Pancreas (tissue), 10 donors: Measurements from ENCODE around the gene MXI1. TPM values are rescaled to one million over a fixed set of nuclear protein-coding genes. Genes with fewer than 3 reads are reported as not detected.

Source experiments
- ATAC-seq, 4 donors: fragments of 200-7000 bp; cut with Tn5 transposase; one replicate each; pipeline versions ENCODE4 v1.8.0 to v1.9.1; 2020; ENCODE audit warnings: mild to moderate bottlenecking in 4 of 4, moderate library complexity in 4 of 4
- DNase-seq, 6 donors: peaks; one replicate each; pipeline ENCODE4 v3.0.0-alpha.2; 2020
- FAIRE-seq: peaks from 2 replicates; lab custom pipeline; 2012; peaks lifted over from hg19 to GRCh38; lab: Jason Lieb, UNC
- H3K27ac ChIP-seq, 4 donors: fragments of 200-600 bp; sonication (generic); 1 replicate in 3 of 4; 2 replicates in 1 of 4; pipeline versions ENCODE4 v1.5.0 to v1.8.0; 2020
- H3K27me3 ChIP-seq, 4 donors: fragments of 200-600 bp; one replicate each; pipeline ENCODE4 v1.8.0; 2021
- H3K36me3 ChIP-seq, 3 donors: fragments of 200-600 bp; sonication (generic) in 1 of 3; one replicate each; pipeline versions ENCODE4 v1.5.0 to v1.8.0; 2020 to 2021
- H3K4me1 ChIP-seq, 3 donors: fragments of 200-600 bp; one replicate each; pipeline ENCODE4 v1.8.0; 2021
- H3K4me3 ChIP-seq, 4 donors: fragments of 200-600 bp; sonication (generic) in 2 of 4; one replicate each; pipeline versions ENCODE4 v1.5.0 to v1.8.0; 2020 to 2021
- H3K9me3 ChIP-seq, 4 donors: fragments of 200-600 bp; one replicate each; pipeline ENCODE4 v1.8.0; 2021
- WGBS, 2 donors: extraction: QIAGEN DNeasy Blood & Tissue Kit; methylation state at CpG; one replicate each; pipeline ENCODE4 v1.1.7; 2013; 5-methylcytosine and 5-hydroxymethylcytosine counted together
- intact Hi-C, 3 donors: fragments of 100-400 bp; cut with DNase I; formaldehyde crosslinking; loops; one replicate each; pipeline versions ENCODE4 v1.11.1 to v1.14.2; 2022
- polyA plus RNA-seq, 2 donors: library from polyadenylated mRNA; stranded (reverse); fragments of 200-250 nt; gene quantifications; one replicate each; pipeline ENCODE4 v1.2.3, GENCODE V29; 2013
- total RNA-seq, 6 donors: library from RNA; stranded (reverse); fragmentation: NEBNext Ultra II Directional in 4 of 6; extraction: Animal tissue kit (Norgen Biotek cat#: 25700) in 4 of 6; gene quantifications; one replicate each; pipeline versions ENCODE4 v1.2.1 to v1.2.4, GENCODE V29; 2021 to 2023
- TF ChIP-seq, protein P1 (sequence below), 4 donors: fragments of 200-600 bp; sonication (generic) in 3 of 4; IDR thresholded peaks; one replicate each; pipeline versions ENCODE4 v1.5.0 to v1.8.0; 2021; ENCODE audit warnings: antibody characterized with exemption in 4 of 4
- donor health status: healthy with polysubstance abuse.
- donor health status: DM: no; HTN: no; CAD: no; lungs with moderate emphysema.
- donor health status: DM: no; HTN: no; CAD: no.
- donor health status: control.
- donor health status: control.
- donor health status: Bipolar disorder and iron deficiency.
- donor health status: DM: yes; HTN: yes; CAD: no.
- donor health status: DM: no; HTN: no; CAD: no.
- donor health status: DM: no; HTN: no; CAD: no.
- donor health status: DM: yes; HTN: yes; CAD: no.

Gene MXI1
- total RNA-seq (10 to 100 TPM; 17.8 to 30.5 (median 22.6) TPM), polyA plus RNA-seq (10 to 100 TPM in 1 of 2 donors, 1 to 10 TPM in 1; 8.2 to 20.4 TPM)

DNA sequence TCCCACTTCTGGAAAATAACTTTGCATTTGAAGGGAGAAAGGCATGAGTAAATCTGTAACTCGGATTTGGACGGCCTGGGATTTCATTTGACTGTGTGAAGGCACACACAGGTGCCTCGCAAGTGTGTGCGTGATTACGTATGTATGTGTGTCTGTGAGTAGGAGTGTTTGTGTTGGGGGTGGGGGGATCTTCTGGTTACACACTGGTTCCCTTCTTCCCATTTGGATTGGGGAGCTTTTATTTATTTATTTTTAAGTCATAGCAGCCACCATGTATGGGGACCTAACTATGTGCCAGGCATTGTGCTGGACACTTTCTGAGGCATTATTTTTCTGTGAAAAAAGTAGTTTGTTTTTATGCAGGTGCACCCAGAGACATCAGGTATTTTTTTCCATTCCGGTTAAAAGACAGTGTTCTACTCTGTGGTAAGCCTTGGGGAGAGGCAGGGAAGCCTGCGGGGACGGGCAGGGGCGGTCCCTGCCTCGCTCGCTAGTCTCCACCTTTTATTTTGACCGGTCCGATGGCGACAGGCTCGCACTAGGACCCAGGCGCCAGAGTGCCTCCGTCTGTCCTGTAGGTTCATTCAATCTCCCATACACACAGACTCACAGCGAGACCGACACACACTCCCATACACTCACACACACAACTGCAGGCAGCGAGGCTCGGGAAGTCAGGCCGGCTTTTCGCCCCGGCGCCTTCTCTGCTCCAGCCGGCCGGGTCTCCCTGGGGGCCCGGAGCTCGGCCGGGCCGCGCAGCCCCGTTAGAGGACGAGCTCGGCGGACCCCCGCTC, at the start of gene MXI1:
TSS of gene MXI1 (plus strand) at position 595 of the 794 bp plus-strand sequence. CDS start 204 bp downstream, outside the sequence.
- no peak for FAIRE-seq

DNA sequence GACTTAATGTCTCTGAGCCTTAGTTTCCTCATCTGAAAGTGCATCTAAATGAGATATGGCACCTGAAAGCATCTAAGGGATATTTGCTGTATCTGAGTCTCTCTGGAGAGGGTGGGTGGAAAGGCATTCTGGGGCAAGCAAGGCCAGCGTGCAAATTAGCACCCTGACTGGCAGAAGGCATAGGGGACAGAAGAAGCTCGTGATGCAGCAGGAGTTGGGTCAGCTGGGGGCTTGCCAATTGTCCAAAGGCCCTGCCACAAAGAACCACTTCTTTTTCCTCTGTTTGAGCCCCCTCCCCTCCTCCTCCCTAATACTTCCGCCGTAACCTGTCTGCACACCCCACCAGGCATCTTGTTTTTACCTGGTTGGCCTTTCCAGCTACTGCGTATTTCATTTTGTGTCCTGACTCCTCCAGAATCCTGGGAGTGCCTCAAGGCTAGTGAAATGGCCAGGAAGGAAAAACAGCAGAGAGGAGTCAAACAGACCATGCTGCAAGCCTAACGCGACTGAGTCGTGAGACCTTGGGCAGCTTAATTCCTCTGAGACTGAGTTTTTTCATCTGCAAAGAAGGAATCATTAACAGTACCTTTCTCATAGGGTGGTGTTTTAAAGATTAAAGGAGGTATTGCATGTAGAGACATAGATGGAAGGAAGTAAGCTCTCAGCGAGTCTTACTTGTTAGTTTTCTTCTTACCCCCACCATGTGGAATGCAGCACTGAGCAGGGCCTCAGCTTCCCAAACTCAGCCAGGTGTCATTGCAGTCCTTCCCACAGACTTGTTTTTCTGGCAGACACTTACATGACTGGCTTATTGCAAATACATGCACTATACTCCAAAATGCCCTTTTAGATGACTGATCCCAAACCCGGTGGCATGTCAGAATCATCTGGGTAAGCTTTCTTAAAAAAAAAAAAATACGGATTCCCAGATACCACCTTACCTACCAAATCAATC, 49.1 kb upstream of the MXI1 start:
- no peak for ATAC-seq
- Histone ChIP-seq H3K9me3 (no peaks in the 10 kb centered on the region), H3K4me3 (no peak overlapping the region), H3K27me3 (no peaks in the 10 kb centered on the region), H3K4me1 (no peaks in the 10 kb centered on the region), H3K27ac (no peak overlapping the region), H3K36me3 (no peaks in the 10 kb centered on the region)
- DNase-seq, result no peak
- TF ChIP-seq, protein P1, sequence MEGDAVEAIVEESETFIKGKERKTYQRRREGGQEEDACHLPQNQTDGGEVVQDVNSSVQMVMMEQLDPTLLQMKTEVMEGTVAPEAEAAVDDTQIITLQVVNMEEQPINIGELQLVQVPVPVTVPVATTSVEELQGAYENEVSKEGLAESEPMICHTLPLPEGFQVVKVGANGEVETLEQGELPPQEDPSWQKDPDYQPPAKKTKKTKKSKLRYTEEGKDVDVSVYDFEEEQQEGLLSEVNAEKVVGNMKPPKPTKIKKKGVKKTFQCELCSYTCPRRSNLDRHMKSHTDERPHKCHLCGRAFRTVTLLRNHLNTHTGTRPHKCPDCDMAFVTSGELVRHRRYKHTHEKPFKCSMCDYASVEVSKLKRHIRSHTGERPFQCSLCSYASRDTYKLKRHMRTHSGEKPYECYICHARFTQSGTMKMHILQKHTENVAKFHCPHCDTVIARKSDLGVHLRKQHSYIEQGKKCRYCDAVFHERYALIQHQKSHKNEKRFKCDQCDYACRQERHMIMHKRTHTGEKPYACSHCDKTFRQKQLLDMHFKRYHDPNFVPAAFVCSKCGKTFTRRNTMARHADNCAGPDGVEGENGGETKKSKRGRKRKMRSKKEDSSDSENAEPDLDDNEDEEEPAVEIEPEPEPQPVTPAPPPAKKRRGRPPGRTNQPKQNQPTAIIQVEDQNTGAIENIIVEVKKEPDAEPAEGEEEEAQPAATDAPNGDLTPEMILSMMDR (IDR thresholded peaks at IDR 0.05), result no peak
- intact Hi-C loops, result no loop called here
- 86 to 91% methylated on average over 11 of the region's 11 CpGs for WGBS, 2 donors
- FAIRE-seq, result no peak

More for the DNA sequence above, at the start of gene MXI1:
- Histone ChIP-seq H3K36me3 (no peaks in the 10 kb centered on the region), H3K4me1 (peaks cover 6 to 7% (median 7%) of the 10 kb centered on the region in 3 donors), H3K4me3 (peak within 1 kb of the TSS; percentile 38 to 78 (median 66)), H3K27ac (peak within 1 kb of the TSS; percentile 64 to 97 (median 93)), H3K9me3 (no peaks in the 10 kb centered on the region), H3K27me3 (no peaks in the 10 kb centered on the region)
- ATAC-seq, result peak in 3 of 4 donors; percentile 22 to 45 (median 35)
- TF ChIP-seq, protein P1 (IDR thresholded peaks at IDR 0.05), result no peak
- intact Hi-C loops, result loop anchor here in 1 of 3 donors (10.0 kb wide), 1 partner anchor 78 kb away; no protein-coding TSS in a partner anchor
- DNase-seq, result peak; percentile 60 to 85 (median 76)
- 2% methylated on average over 29 to 37 of the region's 37 CpGs for WGBS, 2 donors

DNA sequence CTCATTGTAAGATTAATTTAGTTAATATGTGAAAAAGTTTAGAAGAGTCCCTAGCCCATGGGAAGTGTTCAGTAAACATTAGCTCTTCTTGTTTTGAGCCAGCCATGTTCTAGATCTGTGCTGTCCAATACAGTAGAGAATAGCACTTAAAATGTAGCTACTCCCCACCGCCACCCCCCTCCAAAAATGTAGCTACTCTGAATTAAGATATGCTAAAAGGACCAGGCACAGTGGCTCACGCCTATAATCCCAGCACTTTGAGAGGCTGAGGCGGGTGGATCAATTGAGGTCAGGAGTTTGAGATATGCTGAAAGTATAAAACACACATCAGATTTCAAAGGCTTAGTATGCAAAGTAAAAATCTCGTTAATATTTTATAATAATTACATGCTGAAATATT, 47.3 kb upstream of the MXI1 start:
- no peaks in the 10 kb centered on the region for H3K4me1 ChIP-seq
- DNase-seq, result no peak
- no peak for FAIRE-seq
- H3K27me3 ChIP-seq, result no peaks in the 10 kb centered on the region
- no peaks in the 10 kb centered on the region for H3K36me3 ChIP-seq
- H3K27ac ChIP-seq, result no peak overlapping the region
- H3K4me3 ChIP-seq, result no peak overlapping the region
- 79 to 88% methylated on average over 4 of the region's 4 CpGs for WGBS, 2 donors
- ATAC-seq, result no peak
- TF ChIP-seq, protein P1 (IDR thresholded peaks at IDR 0.05), result no peak
- intact Hi-C loops, result no loop called here
- no peaks in the 10 kb centered on the region for H3K9me3 ChIP-seq

DNA sequence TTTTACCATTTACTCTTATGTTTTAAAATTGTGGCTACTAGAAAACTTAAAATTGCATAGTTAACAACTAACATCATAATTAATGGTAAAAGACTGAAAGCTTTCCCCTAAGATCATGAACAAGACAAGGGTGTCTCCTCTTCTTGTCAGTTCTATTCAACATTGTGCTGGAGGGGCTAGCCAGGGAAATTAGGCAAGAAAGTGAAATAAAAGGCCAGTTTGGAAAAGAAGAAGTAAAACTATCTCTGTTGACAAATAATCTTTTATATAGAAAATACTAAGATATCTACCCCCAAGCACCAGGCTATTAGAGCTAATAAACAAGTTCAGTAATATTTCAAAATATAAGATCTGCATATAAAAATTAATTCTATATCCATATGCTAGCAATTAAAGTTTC, 46.9 kb upstream of the MXI1 start:
- TF ChIP-seq, protein P1 (IDR thresholded peaks at IDR 0.05), result no peak

More for the DNA sequence above, 46.9 kb upstream of the MXI1 start:
- no peaks in the 10 kb centered on the region for H3K27me3 ChIP-seq
- DNase-seq (no peak), ATAC-seq (no peak), FAIRE-seq (no peak)
- no peaks in the 10 kb centered on the region for H3K36me3 ChIP-seq
- no peak overlapping the region for H3K4me3 ChIP-seq
- H3K9me3 ChIP-seq, result no peaks in the 10 kb centered on the region
- no peaks in the 10 kb centered on the region for H3K4me1 ChIP-seq
- no peak overlapping the region for H3K27ac ChIP-seq
- intact Hi-C loops, result no loop called here
